NCI-H2171 (cell line): Measurements from ENCODE around the gene ALOX15B.
"Not testable (repeated sequence)": the region's sequence is repeated elsewhere in the genome, so short reads cannot be mapped to it uniquely, and the experiment has no call there.

ENCODE experiments used
- DNase-seq: peaks from one replicate; lab custom pipeline; 2025; lab: John Stamatoyannopoulos, UW

ALOX15B gene

GRCh38 chr17:8062807-8063483 is 24.1 kb downstream of the ALOX15B start:
- no peak for DNase-seq

- DNase-seq = no peak
Measured at GRCh38 chr17:8063761-8064534, 25.1 kb downstream of the ALOX15B start.

GRCh38 chr17:8064561-8065019 is 25.7 kb downstream of the ALOX15B start:
- no peak for DNase-seq

- no peak for DNase-seq
Measured at GRCh38 chr17:8066841-8067775, 28.2 kb downstream of the ALOX15B start.

- DNase-seq = no peak
Measured at GRCh38 chr17:8067806-8068205, 28.9 kb downstream of the ALOX15B start.

- no peak for DNase-seq
Measured at GRCh38 chr17:8068736-8069586, 30.1 kb downstream of the ALOX15B start.

GRCh38 chr17:8069587-8069860 is 30.7 kb downstream of the ALOX15B start:
- no peak for DNase-seq

- no peak for DNase-seq
Measured at GRCh38 chr17:8071496-8071895, 32.6 kb downstream of the ALOX15B start.

GRCh38 chr17:8072341-8072728 is 33.5 kb downstream of the ALOX15B start:
- no peak for DNase-seq

GRCh38 chr17:8072729-8073461 is 34.0 kb downstream of the ALOX15B start:
- DNase-seq = no peak

GRCh38 chr17:8073627-8074484 is 35.0 kb downstream of the ALOX15B start:
- DNase-seq = peak; percentile 32

- DNase-seq = no peak
Measured at GRCh38 chr17:8074554-8074953, 35.7 kb downstream of the ALOX15B start.

GRCh38 chr17:8075081-8075480 is 36.2 kb downstream of the ALOX15B start:
- DNase-seq = no peak

- no peak for DNase-seq
Measured at GRCh38 chr17:8075574-8076342, 36.9 kb downstream of the ALOX15B start.

GRCh38 chr17:8076502-8077266 is 37.8 kb downstream of the ALOX15B start:
- DNase-seq = no peak

GRCh38 chr17:8077939-8078338 is 39.1 kb downstream of the ALOX15B start:
- not testable (repeated sequence) for DNase-seq

GRCh38 chr17:8079291-8080207 is 40.7 kb downstream of the ALOX15B start:
- peak; percentile 88 for DNase-seq
